ENCODE data around the gene PLAC9.
"Not testable (repeated sequence)": the region's sequence is repeated elsewhere in the genome, so short reads cannot be mapped to it uniquely, and the experiment has no call there.

Gene PLAC9, protein sequence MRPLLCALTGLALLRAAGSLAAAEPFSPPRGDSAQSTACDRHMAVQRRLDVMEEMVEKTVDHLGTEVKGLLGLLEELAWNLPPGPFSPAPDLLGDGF

GRCh38 chr10:80132299-80133139, at the start of gene PLAC9:
TSS of gene PLAC9 (plus strand) at chr10:80132730. CDS start at chr10:80132763, 33 bp downstream.
- in situ Hi-C loops (cut with HindIII; ENCODE audit: low sequenced_read_pairs) = no loop called here

- in situ Hi-C loops (cut with HindIII; ENCODE audit: low sequenced_read_pairs) = no loop called here
Measured at GRCh38 chr10:80090121-80090520, 42.4 kb upstream of the PLAC9 start.

GRCh38 chr10:80094231-80094630, 38.3 kb upstream of the PLAC9 start:
- in situ Hi-C loops (cut with HindIII; ENCODE audit: low sequenced_read_pairs) = no loop called here

- in situ Hi-C loops (cut with HindIII; ENCODE audit: low sequenced_read_pairs) = not testable (repeated sequence)
Measured at GRCh38 chr10:80098272-80098671, 34.3 kb upstream of the PLAC9 start.

DNA sequence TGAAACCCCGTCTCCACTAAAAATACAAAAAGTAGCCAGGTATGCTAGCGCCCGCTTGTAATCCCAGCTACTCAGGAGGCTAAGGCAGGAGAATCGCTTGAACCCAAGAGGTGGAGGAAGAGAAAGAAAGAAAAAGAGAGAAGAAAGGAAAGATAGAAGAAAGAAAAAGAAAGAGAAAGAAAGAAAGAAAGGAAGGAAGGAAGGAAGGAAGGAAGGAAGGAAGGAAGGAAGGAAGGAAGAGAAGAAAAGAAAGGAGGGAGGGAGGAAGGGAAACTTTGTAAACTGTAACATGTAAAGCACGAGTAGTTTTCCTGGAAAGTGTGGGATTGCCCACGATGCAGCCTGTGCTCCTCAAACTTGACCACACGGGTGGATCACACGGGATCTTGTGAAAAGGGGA, 33.2 kb upstream of the PLAC9 start:
- in situ Hi-C loops (cut with HindIII; ENCODE audit: low sequenced_read_pairs) = not testable (repeated sequence)

GRCh38 chr10:80100116-80100515, 32.4 kb upstream of the PLAC9 start:
- in situ Hi-C loops (cut with HindIII; ENCODE audit: low sequenced_read_pairs) = no loop called here

DNA sequence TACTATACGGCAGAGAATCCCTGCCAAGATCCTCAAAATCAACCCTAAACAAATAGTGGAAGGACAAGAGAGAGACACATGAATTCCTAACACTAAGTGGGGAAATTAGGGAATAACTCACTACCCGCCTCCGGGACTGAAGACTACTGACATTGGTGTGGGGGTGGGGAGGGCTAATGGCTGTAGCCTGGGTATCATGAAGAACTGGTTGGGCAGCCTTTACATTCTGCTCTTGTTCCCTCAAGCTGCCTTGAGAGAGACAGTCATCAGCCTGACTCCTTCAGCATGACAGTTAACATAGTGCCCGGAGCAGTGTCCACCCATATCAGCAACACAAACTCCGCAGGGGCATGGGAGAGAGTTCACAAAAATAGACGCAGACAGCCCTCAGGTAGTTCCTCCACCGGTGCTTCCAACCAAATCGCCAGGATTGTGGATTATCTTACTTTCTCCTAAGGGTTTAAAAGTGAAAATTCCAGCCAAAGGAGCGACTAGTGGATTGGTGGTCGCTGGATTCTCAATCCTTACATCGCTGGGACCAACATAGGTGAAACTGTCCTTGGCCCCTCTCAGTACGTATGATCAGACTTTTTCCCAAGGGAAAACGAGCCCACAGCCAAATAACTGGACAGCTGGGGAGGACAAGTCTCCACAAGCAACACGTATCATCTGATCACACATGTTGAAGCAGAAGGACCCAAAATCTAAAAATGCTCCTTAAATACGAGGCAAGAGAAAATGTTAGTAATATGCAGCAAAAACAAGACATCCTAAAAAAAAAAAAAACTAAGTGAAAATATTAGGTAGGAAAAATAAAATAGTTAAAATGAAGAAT, 31.5 kb upstream of the PLAC9 start:
- in situ Hi-C loops (cut with HindIII; ENCODE audit: low sequenced_read_pairs) = no loop called here

GRCh38 chr10:80104066-80104926, 28.2 kb upstream of the PLAC9 start:
- in situ Hi-C loops (cut with HindIII; ENCODE audit: low sequenced_read_pairs) = no loop called here

DNA sequence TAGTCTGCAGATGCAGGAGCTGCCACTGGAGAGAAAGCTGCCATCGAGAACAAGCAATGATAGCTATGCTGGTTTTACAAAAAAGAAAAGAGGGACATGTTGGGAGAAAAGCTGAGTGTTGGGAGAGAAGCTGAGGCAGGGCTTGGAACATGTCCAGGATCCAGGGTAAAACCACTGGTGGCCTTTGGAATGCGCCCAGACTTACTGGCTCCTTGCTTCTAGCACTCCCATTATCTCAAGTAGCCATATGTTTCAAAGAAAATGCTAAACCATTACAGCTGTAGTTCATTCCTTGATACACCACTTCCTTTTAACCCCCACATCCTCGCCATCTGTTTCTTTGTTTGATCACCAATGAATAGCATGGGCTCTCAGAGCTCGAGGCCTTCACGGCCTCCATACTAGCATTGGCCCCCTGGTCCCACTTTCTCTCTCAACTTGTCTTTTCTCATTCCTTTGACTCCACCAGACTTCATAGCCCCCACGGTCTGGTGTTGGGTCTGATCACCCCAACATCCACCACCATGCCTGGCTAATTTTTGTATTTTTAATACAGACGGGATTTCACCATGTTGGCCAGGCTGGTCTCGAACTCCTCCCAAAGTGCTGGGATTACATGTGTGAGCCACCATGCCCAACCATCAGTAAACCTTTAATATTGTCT, 23.8 kb upstream of the PLAC9 start:
- in situ Hi-C loops (cut with HindIII; ENCODE audit: low sequenced_read_pairs) = no loop called here

GRCh38 chr10:80110986-80111385, 21.5 kb upstream of the PLAC9 start:
- in situ Hi-C loops (cut with HindIII; ENCODE audit: low sequenced_read_pairs) = no loop called here

GRCh38 chr10:80118669-80119068, 13.9 kb upstream of the PLAC9 start:
- in situ Hi-C loops (cut with HindIII; ENCODE audit: low sequenced_read_pairs) = no loop called here

DNA sequence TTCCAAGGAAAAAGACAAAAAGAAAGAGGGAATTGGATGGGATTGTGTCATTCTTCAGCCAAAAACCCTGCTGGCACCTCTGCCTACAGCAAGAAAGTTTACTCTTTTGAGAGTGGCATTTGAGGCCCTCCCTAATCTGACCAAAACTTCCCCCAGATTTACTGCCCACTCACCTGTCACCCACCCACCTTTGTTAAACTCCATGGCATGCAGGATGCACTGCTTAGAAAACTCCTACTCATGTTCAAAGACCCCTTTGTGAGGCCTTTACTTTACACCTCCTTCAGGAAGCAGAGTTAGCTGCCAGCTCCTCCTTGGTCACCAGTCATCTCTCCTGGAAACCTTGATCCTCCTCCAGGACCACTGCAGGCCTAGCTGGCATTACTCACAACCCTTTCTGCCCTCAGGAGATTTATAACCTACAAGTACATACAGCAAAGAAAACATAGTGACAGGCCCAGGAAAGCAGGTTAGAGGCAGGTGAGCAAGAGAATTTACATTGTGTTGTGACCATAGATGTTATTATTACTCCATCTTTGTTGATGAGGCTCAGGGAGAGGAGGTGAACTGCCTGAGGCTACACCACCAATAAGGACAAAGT, 10.3 kb upstream of the PLAC9 start:
- in situ Hi-C loops (cut with HindIII; ENCODE audit: low sequenced_read_pairs) = no loop called here

DNA sequence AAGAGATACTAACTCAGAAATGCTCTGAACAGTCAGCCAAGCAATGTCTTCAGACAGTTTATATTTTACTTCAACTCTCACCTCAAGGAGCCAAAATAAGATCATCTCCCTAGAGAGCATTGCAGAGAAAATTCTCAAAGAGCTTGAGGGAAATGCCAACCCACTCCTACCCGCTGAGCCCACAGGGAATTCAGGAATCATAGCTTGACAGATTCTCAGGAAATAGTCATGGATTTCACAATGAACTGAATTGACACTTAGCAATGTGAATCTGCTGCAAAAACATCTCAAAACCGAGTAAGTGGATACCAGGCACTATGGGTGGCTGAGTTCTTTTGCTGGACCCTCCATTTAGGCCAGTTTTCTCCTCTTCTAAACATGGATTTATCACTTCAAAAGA, 9.8 kb upstream of the PLAC9 start:
- in situ Hi-C loops (cut with HindIII; ENCODE audit: low sequenced_read_pairs) = no loop called here

- in situ Hi-C loops (cut with HindIII; ENCODE audit: low sequenced_read_pairs) = no loop called here
Measured at GRCh38 chr10:80126876-80127275, 5.7 kb upstream of the PLAC9 start.

DNA sequence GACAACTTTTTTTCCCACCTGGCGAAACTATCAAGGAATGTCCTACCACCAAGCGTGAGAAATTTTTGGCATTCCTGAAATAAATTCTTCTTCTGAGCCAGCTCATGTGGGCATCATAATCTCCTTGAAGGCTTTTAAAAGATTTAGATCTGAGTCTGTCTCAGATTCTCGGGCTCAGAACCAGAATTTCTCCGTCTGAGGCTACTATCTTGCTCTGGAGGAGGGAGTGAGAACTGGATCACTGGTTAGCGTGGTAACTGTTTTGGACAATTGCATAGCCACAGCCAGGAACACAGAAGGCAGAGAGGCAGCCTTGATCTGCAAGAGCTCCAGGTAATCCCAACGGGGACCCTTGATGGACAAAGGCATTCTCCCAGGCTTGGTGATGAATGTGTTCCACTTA, 1.0 kb upstream of the PLAC9 start:
- in situ Hi-C loops (cut with HindIII; ENCODE audit: low sequenced_read_pairs) = no loop called here

DNA sequence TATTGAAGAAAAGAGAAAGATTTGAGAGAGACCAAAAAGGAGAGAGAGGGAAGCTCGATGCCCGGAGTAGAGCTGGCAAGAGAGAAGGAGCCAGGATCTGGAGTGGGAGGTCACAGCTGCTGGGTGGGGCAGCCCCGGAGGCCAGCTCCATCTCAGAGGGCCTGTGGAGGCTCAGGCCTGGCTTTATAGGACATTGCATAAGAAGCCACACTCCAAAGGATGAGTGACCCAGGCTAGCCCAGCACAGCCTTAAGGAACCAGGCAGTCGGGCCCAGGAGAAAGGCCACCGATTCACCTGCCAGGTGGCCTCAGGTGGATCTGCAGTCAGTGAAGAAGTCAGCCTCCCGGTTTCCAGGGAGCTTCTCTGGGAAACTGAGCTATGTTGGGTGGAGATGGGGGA, 676 bp downstream of the PLAC9 start:
- in situ Hi-C loops (cut with HindIII; ENCODE audit: low sequenced_read_pairs) = no loop called here

DNA sequence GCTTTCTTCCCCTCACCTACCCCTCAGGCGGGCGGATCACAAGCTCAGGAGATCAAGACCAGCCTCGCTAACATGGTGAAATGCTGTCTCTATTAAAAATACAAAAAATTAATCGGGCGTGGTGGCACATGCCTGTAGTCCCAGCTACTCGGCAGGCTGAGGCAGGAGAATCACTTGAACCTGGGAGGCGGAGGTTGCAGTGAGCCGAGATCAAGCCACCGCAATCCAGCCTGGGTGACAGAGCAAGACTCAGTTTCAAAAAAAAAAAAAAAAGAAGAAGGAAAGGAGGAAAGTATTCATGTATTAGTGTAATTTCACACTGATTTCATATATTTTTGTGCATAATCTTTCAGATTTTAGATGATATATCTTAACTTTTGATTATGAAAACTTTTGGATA, 1.2 kb downstream of the PLAC9 start:
- in situ Hi-C loops (cut with HindIII; ENCODE audit: low sequenced_read_pairs) = not testable (repeated sequence)

DNA sequence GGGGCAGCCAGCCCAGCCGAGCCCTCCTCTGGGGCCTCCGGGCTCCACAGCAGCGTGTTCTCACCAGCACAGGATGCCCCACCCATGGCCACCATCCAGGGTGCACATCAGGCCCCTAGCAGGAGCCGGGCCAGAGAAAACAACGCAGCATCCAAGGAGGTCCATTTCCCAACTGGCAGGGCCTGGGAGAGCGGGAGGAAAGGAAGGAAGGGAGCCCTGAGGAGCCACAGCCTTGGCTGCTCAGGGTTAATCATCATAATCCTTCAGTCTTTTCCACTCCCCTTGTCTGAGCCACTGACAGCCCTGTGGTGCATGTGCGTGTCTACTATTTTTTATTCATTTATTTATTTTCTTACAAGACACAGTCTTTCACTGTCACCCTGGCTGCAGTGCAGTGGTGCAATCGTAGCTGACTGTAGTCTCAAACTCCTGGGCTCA, 3.6 kb downstream of the PLAC9 start:
- in situ Hi-C loops (cut with HindIII; ENCODE audit: low sequenced_read_pairs) = no loop called here

DNA sequence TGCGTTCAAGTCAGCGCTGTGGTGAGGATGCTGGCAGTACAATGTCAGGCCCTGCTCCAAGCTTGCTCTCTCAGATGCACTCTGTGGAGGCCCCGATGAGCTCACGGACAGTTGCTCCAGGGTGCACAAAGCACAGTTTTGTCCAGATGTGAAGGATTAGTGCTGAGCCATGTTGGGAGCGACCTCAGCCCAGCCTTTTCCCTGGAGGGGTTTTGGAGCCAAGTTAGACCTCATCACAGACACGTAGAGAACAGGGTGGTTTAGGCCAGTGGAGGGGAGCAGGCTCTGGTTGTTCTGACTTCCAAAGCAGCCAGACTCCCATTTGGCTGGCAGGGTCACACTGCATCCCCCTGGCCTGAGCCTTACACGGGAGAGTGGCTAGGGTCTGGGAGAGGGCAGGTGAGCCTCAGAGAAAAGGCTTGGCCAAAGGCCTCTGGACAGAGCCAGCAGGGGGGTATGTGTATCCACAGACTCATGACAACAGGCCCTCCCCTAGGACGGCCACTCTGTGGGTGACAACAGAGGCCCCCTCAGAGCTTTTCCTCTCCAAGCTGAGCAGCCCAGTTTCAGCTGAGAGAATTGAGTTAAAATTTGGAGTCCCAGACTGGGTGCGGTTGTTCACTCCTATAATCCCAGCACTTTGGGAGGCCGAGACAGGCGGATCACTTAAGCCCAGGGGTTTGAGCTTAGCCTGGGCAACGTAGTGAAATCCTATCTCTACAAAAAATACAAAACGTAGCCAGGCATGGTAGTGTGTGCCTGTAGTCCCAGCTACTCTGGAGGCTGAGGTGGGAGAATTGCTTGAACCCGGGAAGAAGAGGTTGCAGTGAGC, 4.7 kb downstream of the PLAC9 start:
- in situ Hi-C loops (cut with HindIII; ENCODE audit: low sequenced_read_pairs) = no loop called here

Measured in DLD1 (cell line).